WTC11 (cell line): ENCODE measurements around the gene CEMIP. TPM values are rescaled to one million over a fixed set of nuclear protein-coding genes. Genes with fewer than 3 reads are reported as not detected.
A peak's percentile ranks its signal among the peaks of the same experiment; 100 is the strongest.

Experiments used
- ATAC-seq: fragments of 200-7000 bp; cut with Tn5 transposase; 2 replicates; pipeline ENCODE4 v1.10.0; 2021; ENCODE audit warnings: mild to moderate bottlenecking, moderate library complexity
- CTCF ChIA-PET: fragments of 300-600 bp; sonication (Branson Sonifier 250); formaldehyde crosslinking; loops from one replicate; lab custom pipeline; 2021; ENCODE audit warnings: antibody characterized with exemption; lab: Charles Lee
- POLR2A ChIA-PET: fragments of 350-600 bp; sonication (Branson Sonifier 250); formaldehyde crosslinking; loops from one replicate; lab custom pipeline; 2021; ENCODE audit warnings: antibody characterized with exemption; lab: Charles Lee
- DNase-seq: peaks from one replicate; pipeline ENCODE4 v3.0.0; 2021; ENCODE audit warnings: low spot score
- H3K27ac Mint-ChIP-seq: 2 replicates; pipeline ENCODE4 v1.8.0; 2021; ENCODE audit warnings: mixed read lengths
- H3K27me3 Mint-ChIP-seq: 2 replicates; pipeline ENCODE4 v1.8.0; 2021; ENCODE audit warnings: low read depth, mild to moderate bottlenecking, moderate library complexity, mixed read lengths
- H3K36me3 Mint-ChIP-seq: 2 replicates; pipeline ENCODE4 v1.8.0; 2021; ENCODE audit warnings: mixed read lengths
- H3K4me1 Mint-ChIP-seq: 2 replicates; pipeline ENCODE4 v1.8.0; 2022; ENCODE audit warnings: mixed read lengths
- H3K4me3 Mint-ChIP-seq: 2 replicates; pipeline ENCODE4 v1.8.0; 2021; ENCODE audit warnings: mild to moderate bottlenecking, moderate library complexity, mixed read lengths
- H3K9me3 Mint-ChIP-seq: 2 replicates; pipeline ENCODE4 v1.8.0; 2021; ENCODE audit warnings: mixed read lengths
- CBFB ChIP-seq: sonication (generic); formaldehyde crosslinking; IDR thresholded peaks from 2 replicates; pipeline ENCODE4 v1.8.1; 2022; ENCODE audit warnings: mild to moderate bottlenecking, low read depth, missing genetic modification reagents
- CREM ChIP-seq: sonication (generic); formaldehyde crosslinking; IDR thresholded peaks from 2 replicates; pipeline ENCODE4 v1.8.1; 2022; ENCODE audit warnings: mild to moderate bottlenecking, missing genetic modification reagents, moderate library complexity
- ESRRA ChIP-seq: sonication (generic); formaldehyde crosslinking; IDR thresholded peaks from 2 replicates; pipeline ENCODE4 v1.8.1; 2022; ENCODE audit warnings: mild to moderate bottlenecking, missing genetic modification reagents, borderline replicate concordance
- GRHL2 ChIP-seq: fragments of 250-450 bp; sonication (Bioruptor Pico); IDR thresholded peaks from 2 replicates; pipeline ENCODE4 v1.8.0; 2022; ENCODE audit warnings: mild to moderate bottlenecking, moderate library complexity; ENCODE audit not compliant: insufficient replicate concordance, severe bottlenecking
- GTF2I ChIP-seq: fragments of 250-450 bp; sonication (Bioruptor Pico); conservative IDR thresholded peaks from 2 replicates; pipeline ENCODE4 v1.4.0; 2021; ENCODE audit warnings: mild to moderate bottlenecking
- HMGA2 ChIP-seq: fragments of 250-450 bp; sonication (Bioruptor Pico); IDR thresholded peaks from 2 replicates; pipeline ENCODE4 v1.4.0; 2021; ENCODE audit warnings: mild to moderate bottlenecking, moderate library complexity
- IRF2 ChIP-seq: sonication (generic); formaldehyde crosslinking; IDR thresholded peaks from 2 replicates; pipeline ENCODE4 v1.8.0; 2022; ENCODE audit warnings: low read depth, missing genetic modification reagents, borderline replicate concordance
- NR1H2 ChIP-seq: sonication (generic); formaldehyde crosslinking; IDR thresholded peaks from 2 replicates; pipeline ENCODE4 v1.9.0; 2021; ENCODE audit warnings: mild to moderate bottlenecking, moderate library complexity, missing genetic modification reagents
- NR2C2 ChIP-seq: sonication (generic); formaldehyde crosslinking; IDR thresholded peaks from 2 replicates; pipeline ENCODE4 v1.8.0; 2022; ENCODE audit warnings: mild to moderate bottlenecking, missing genetic modification reagents
- NR3C1 ChIP-seq: sonication (generic); formaldehyde crosslinking; conservative IDR thresholded peaks from 2 replicates; pipeline ENCODE4 v1.8.1; 2023; ENCODE audit warnings: low read depth, mild to moderate bottlenecking, missing genetic modification reagents
- RORB ChIP-seq: fragments of 250-450 bp; sonication (Bioruptor Pico); IDR thresholded peaks from 2 replicates; pipeline ENCODE4 v1.9.0; 2021; ENCODE audit warnings: mild to moderate bottlenecking
- SMAD4 ChIP-seq: sonication (generic); formaldehyde crosslinking; IDR thresholded peaks from 2 replicates; pipeline ENCODE4 v1.8.0; 2022; ENCODE audit warnings: mild to moderate bottlenecking, missing genetic modification reagents
- SOX15 ChIP-seq: fragments of 250-450 bp; sonication (Bioruptor Pico); IDR thresholded peaks from 2 replicates; pipeline ENCODE4 v1.9.0; 2021; ENCODE audit warnings: mild to moderate bottlenecking
- SP1 ChIP-seq: sonication (generic); formaldehyde crosslinking; conservative IDR thresholded peaks from 2 replicates; pipeline ENCODE4 v1.8.1; 2022; ENCODE audit warnings: missing genetic modification reagents
- TEAD4 ChIP-seq: sonication (generic); formaldehyde crosslinking; IDR thresholded peaks from 2 replicates; pipeline ENCODE4 v1.8.0; 2022; ENCODE audit warnings: mild to moderate bottlenecking, missing genetic modification reagents
- ZNF219 ChIP-seq: sonication (generic); formaldehyde crosslinking; IDR thresholded peaks from 2 replicates; pipeline ENCODE4 v1.8.0; 2023; ENCODE audit warnings: missing genetic modification reagents, mild to moderate bottlenecking, borderline replicate concordance
- ZNF416 ChIP-seq: fragments of 250-450 bp; sonication (Bioruptor Pico); IDR thresholded peaks from 2 replicates; pipeline ENCODE4 v1.9.0; 2021; ENCODE audit warnings: mild to moderate bottlenecking, inconsistent platforms
- ZNF423 ChIP-seq: fragments of 250-450 bp; sonication (Bioruptor Pico); IDR thresholded peaks from 2 replicates; pipeline ENCODE4 v2.1.2; 2022; ENCODE audit warnings: mild to moderate bottlenecking, moderate library complexity
- total RNA-seq: library from RNA; stranded (reverse); gene quantifications from 3 replicates; pipeline ENCODE4 v1.2.3, GENCODE V29; 2021
- TF ChIP-seq, protein P1 (sequence below): fragments of 250-450 bp; sonication (Bioruptor Pico); IDR thresholded peaks from 2 replicates; pipeline ENCODE4 v1.9.0; 2021; ENCODE audit warnings: mild to moderate bottlenecking
- TF ChIP-seq, protein P2 (sequence below): sonication (generic); formaldehyde crosslinking; IDR thresholded peaks from 2 replicates; pipeline ENCODE4 v1.8.1; 2022; ENCODE audit warnings: missing genetic modification reagents, borderline replicate concordance
- TF ChIP-seq, protein P3 (sequence below): sonication (generic); formaldehyde crosslinking; IDR thresholded peaks from 2 replicates; pipeline ENCODE4 v1.8.1; 2022; ENCODE audit warnings: mild to moderate bottlenecking, missing genetic modification reagents, moderate library complexity, borderline replicate concordance
- TF ChIP-seq, protein P4 (sequence below): sonication (generic); formaldehyde crosslinking; IDR thresholded peaks from 2 replicates; pipeline ENCODE4 v1.8.0; 2023; ENCODE audit warnings: missing genetic modification reagents
- TF ChIP-seq, protein P5 (sequence below): fragments of 250-450 bp; sonication (Bioruptor Pico); IDR thresholded peaks from 2 replicates; pipeline ENCODE4 v1.8.0; 2021; ENCODE audit warnings: mild to moderate bottlenecking
- TF ChIP-seq, protein P6 (sequence below): sonication (generic); formaldehyde crosslinking; conservative IDR thresholded peaks from 2 replicates; pipeline ENCODE4 v1.8.1; 2022; ENCODE audit warnings: mild to moderate bottlenecking, missing genetic modification reagents
- TF ChIP-seq, protein P7 (sequence below): sonication (generic); formaldehyde crosslinking; IDR thresholded peaks from 2 replicates; pipeline ENCODE4 v1.8.1; 2022; ENCODE audit warnings: low read depth, missing genetic modification reagents, borderline replicate concordance
- TF ChIP-seq, protein P8 (sequence below): sonication (generic); formaldehyde crosslinking; IDR thresholded peaks from 2 replicates; pipeline ENCODE4 v1.8.0; 2022; ENCODE audit warnings: mild to moderate bottlenecking, missing genetic modification reagents
- TF ChIP-seq, protein P9 (sequence below): sonication (generic); formaldehyde crosslinking; IDR thresholded peaks from 2 replicates; pipeline ENCODE4 v1.8.0; 2022; ENCODE audit warnings: mild to moderate bottlenecking, missing genetic modification reagents

Gene CEMIP
- total RNA-seq, 1 experiment from 2014 or later: 0.87 TPM

DNA sequence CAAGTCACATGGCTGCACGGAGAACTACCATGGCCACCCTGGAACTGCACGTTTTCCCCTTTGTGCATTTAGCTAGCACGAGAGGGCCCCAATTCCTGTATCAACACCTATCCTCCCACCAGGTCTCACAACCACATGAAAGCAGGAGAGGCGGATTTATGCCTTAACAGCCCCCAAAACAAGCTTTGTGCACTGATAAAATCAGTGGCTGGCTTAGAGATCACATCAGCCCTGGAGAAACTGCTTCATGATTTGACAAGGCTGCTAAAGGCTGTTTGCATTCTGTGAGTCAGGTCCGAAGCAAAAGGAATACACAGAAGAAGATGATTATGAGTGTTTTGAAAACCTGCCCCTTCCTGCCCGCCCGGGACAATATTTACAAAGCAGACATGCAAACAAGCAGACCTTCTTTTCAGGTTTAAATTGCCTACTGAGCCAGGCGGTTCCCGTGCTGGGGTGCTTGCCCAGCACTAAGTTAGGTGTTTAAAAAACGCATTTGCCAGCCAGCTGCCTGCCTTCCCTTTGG is 25.9 kb downstream of the CEMIP start:
- POLR2A ChIA-PET: no interaction called here
- DNase-seq: no peak
- peaks cover 15% of the 10 kb centered on the region for H3K27me3 Mint-ChIP-seq
- ATAC-seq: peak; percentile 57
- peaks cover 15% of the 10 kb centered on the region for H3K4me1 Mint-ChIP-seq
- no peak overlapping the region for H3K27ac Mint-ChIP-seq
- no peaks in the 10 kb centered on the region for H3K9me3 Mint-ChIP-seq
- CTCF ChIA-PET: interaction anchor here (0.7 to 2.5 kb wide), 6 partner anchors 25 to 461 kb away, joined by 3 to 11 read pairs (median 5); partner anchors contain the start of gene CEMIP
- no peak overlapping the region for H3K4me3 Mint-ChIP-seq
- no peaks in the 10 kb centered on the region for H3K36me3 Mint-ChIP-seq
- TF ChIP-seq NR3C1 (CRISPR knock-in tag): no peak
- TF ChIP-seq, protein P1, sequence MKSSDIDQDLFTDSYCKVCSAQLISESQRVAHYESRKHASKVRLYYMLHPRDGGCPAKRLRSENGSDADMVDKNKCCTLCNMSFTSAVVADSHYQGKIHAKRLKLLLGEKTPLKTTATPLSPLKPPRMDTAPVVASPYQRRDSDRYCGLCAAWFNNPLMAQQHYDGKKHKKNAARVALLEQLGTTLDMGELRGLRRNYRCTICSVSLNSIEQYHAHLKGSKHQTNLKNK: no peak
- no peak for TF ChIP-seq GTF2I (CRISPR knock-in tag)
- no peak for TF ChIP-seq TEAD4 (CRISPR knock-in tag)
- TF ChIP-seq ZNF423: no peak
- TF ChIP-seq SMAD4 (CRISPR knock-in tag): no peak
- TF ChIP-seq, protein P2, sequence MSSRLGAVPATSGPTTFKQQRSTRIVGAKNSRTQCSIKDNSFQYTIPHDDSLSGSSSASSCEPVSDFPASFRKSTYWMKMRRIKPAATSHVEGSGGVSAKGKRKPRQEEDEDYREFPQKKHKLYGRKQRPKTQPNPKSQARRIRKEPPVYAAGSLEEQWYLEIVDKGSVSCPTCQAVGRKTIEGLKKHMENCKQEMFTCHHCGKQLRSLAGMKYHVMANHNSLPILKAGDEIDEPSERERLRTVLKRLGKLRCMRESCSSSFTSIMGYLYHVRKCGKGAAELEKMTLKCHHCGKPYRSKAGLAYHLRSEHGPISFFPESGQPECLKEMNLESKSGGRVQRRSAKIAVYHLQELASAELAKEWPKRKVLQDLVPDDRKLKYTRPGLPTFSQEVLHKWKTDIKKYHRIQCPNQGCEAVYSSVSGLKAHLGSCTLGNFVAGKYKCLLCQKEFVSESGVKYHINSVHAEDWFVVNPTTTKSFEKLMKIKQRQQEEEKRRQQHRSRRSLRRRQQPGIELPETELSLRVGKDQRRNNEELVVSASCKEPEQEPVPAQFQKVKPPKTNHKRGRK (CRISPR knock-in tag): no peak
- TF ChIP-seq, protein P3, sequence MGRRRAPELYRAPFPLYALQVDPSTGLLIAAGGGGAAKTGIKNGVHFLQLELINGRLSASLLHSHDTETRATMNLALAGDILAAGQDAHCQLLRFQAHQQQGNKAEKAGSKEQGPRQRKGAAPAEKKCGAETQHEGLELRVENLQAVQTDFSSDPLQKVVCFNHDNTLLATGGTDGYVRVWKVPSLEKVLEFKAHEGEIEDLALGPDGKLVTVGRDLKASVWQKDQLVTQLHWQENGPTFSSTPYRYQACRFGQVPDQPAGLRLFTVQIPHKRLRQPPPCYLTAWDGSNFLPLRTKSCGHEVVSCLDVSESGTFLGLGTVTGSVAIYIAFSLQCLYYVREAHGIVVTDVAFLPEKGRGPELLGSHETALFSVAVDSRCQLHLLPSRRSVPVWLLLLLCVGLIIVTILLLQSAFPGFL: no peak
- TF ChIP-seq, protein P4, sequence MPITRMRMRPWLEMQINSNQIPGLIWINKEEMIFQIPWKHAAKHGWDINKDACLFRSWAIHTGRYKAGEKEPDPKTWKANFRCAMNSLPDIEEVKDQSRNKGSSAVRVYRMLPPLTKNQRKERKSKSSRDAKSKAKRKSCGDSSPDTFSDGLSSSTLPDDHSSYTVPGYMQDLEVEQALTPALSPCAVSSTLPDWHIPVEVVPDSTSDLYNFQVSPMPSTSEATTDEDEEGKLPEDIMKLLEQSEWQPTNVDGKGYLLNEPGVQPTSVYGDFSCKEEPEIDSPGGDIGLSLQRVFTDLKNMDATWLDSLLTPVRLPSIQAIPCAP (CRISPR knock-in tag): no peak
- TF ChIP-seq, protein P5, sequence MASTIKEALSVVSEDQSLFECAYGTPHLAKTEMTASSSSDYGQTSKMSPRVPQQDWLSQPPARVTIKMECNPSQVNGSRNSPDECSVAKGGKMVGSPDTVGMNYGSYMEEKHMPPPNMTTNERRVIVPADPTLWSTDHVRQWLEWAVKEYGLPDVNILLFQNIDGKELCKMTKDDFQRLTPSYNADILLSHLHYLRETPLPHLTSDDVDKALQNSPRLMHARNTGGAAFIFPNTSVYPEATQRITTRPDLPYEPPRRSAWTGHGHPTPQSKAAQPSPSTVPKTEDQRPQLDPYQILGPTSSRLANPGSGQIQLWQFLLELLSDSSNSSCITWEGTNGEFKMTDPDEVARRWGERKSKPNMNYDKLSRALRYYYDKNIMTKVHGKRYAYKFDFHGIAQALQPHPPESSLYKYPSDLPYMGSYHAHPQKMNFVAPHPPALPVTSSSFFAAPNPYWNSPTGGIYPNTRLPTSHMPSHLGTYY (CRISPR knock-in tag): no peak
- TF ChIP-seq, protein P6, sequence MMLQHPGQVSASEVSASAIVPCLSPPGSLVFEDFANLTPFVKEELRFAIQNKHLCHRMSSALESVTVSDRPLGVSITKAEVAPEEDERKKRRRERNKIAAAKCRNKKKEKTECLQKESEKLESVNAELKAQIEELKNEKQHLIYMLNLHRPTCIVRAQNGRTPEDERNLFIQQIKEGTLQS: no peak
- no peak for TF ChIP-seq ZNF219
- no peak for TF ChIP-seq CBFB
- no peak for TF ChIP-seq NR2C2 (CRISPR knock-in tag)
- TF ChIP-seq SP1 (CRISPR knock-in tag): no peak
- TF ChIP-seq, protein P7, sequence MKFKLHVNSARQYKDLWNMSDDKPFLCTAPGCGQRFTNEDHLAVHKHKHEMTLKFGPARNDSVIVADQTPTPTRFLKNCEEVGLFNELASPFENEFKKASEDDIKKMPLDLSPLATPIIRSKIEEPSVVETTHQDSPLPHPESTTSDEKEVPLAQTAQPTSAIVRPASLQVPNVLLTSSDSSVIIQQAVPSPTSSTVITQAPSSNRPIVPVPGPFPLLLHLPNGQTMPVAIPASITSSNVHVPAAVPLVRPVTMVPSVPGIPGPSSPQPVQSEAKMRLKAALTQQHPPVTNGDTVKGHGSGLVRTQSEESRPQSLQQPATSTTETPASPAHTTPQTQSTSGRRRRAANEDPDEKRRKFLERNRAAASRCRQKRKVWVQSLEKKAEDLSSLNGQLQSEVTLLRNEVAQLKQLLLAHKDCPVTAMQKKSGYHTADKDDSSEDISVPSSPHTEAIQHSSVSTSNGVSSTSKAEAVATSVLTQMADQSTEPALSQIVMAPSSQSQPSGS (CRISPR knock-in tag): no peak
- TF ChIP-seq CREM: no peak
- no peak for TF ChIP-seq SOX15 (CRISPR knock-in tag)
- TF ChIP-seq RORB (CRISPR knock-in tag): no peak
- TF ChIP-seq ESRRA: no peak
- TF ChIP-seq, all 79 proteins: peak for 0

DNA sequence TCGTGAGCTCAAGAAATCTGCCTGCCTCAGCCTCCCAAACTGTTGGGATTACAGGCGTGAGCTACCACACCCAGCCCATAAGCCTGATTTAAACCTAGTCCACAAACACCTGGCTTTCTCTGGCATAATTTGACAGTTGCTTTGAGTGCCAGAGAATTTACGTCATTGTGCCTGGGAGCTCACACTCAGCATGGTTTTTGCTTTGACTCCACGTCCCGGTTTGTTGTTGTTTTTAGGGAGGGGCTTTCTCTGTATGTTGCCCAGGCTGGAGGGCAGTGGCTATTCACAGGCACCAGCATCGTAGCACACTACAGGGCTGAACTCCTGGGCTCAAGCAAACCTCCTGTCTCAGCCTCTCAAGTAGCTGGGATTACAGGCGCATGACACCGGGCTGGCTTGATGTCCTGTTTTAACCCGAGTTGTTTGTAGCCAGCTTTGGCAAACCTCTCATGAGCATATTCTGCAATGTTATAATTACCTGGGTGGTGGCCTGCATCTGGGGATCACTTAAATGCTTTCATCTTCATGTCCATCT is 32.7 kb downstream of the CEMIP start:
- ATAC-seq (no peak), DNase-seq (no peak)
- Mint-ChIP-seq H3K9me3 (no peaks in the 10 kb centered on the region), H3K27ac (no peak overlapping the region), H3K4me1 (peaks cover 10% of the 10 kb centered on the region), H3K27me3 (no peaks in the 10 kb centered on the region; the same call in none of the 2 replicates), H3K36me3 (no peaks in the 10 kb centered on the region), H3K4me3 (no peak overlapping the region)
- CTCF ChIA-PET: interaction anchor here (0.8 to 1.4 kb wide), 2 partner anchors 32 to 35 kb away, joined by 3 read pairs; partner anchors contain the start of gene CEMIP
- POLR2A ChIA-PET: no interaction called here
- TF ChIP-seq, protein P8, sequence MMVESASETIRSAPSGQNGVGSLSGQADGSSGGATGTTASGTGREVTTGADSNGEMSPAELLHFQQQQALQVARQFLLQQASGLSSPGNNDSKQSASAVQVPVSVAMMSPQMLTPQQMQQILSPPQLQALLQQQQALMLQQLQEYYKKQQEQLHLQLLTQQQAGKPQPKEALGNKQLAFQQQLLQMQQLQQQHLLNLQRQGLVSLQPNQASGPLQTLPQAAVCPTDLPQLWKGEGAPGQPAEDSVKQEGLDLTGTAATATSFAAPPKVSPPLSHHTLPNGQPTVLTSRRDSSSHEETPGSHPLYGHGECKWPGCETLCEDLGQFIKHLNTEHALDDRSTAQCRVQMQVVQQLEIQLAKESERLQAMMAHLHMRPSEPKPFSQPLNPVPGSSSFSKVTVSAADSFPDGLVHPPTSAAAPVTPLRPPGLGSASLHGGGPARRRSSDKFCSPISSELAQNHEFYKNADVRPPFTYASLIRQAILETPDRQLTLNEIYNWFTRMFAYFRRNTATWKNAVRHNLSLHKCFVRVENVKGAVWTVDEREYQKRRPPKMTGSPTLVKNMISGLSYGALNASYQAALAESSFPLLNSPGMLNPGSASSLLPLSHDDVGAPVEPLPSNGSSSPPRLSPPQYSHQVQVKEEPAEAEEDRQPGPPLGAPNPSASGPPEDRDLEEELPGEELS (CRISPR knock-in tag): no peak
- TF ChIP-seq NR1H2 (CRISPR knock-in tag): no peak
- TF ChIP-seq IRF2 (CRISPR knock-in tag): no peak
- no peak for TF ChIP-seq HMGA2 (CRISPR knock-in tag)
- TF ChIP-seq, protein P9, sequence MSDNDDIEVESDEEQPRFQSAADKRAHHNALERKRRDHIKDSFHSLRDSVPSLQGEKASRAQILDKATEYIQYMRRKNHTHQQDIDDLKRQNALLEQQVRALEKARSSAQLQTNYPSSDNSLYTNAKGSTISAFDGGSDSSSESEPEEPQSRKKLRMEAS: no peak
- TF ChIP-seq ZNF416 (CRISPR knock-in tag): no peak
- no peak for TF ChIP-seq GRHL2 (CRISPR knock-in tag)
